Kidney (tissue), 14 donors: ENCODE data around the gene COMTD1. TPM values are rescaled to one million over a fixed set of nuclear protein-coding genes. Genes with fewer than 3 reads are reported as not detected.

Experiments used
- DNase-seq, 5 donors: peaks; one replicate each; pipeline ENCODE4 v3.0.0-alpha.2; 2013 to 2020
- FAIRE-seq: peaks from 2 replicates; lab custom pipeline; 2012; peaks lifted over from hg19 to GRCh38; lab: Jason Lieb, UNC
- H3K27ac ChIP-seq, 2 donors: one replicate each; pipeline ENCODE4 v1.7.0; 2013; ENCODE audit warnings: low read depth in 2 of 2, low read length in 2 of 2, inconsistent platforms in 1 of 2
- H3K27me3 ChIP-seq: one replicate; pipeline ENCODE4 v1.7.1; 2013; ENCODE audit warnings: low read length, inconsistent platforms; ENCODE audit not compliant: control insufficient read depth, insufficient read depth
- H3K36me3 ChIP-seq, 3 donors: one replicate each; pipeline versions ENCODE4 v1.7.0 to v1.7.1; 2013; ENCODE audit warnings: low read length in 3 of 3, control low read depth in 1 of 3, inconsistent platforms in 1 of 3; ENCODE audit not compliant: insufficient read depth in 3 of 3, control insufficient read depth in 2 of 3
- H3K4me1 ChIP-seq, 3 donors: one replicate each; pipeline versions ENCODE4 v1.7.0 to v1.7.1; 2013; ENCODE audit warnings: low read length in 3 of 3, inconsistent platforms in 1 of 3, low read depth in 1 of 3; ENCODE audit not compliant: control insufficient read depth in 2 of 3, insufficient read depth in 2 of 3
- H3K4me3 ChIP-seq, 3 donors: one replicate each; pipeline versions ENCODE4 v1.7.0 to v1.8.1; 2013; ENCODE audit warnings: low read length in 3 of 3, control low read depth in 1 of 3, inconsistent platforms in 1 of 3
- H3K9ac ChIP-seq, 3 donors: one replicate each; pipeline versions ENCODE4 v1.7.0 to v1.7.1; 2013; ENCODE audit warnings: low read length in 3 of 3, control low read depth in 1 of 3, inconsistent platforms in 1 of 3
- H3K9me3 ChIP-seq, 3 donors: one replicate each; pipeline versions ENCODE4 v1.7.0 to v1.7.1; 2013; ENCODE audit warnings: low read length in 3 of 3, control low read depth in 1 of 3, inconsistent platforms in 1 of 3; ENCODE audit not compliant: control insufficient read depth in 2 of 3, insufficient read depth in 1 of 3
- intact Hi-C: fragments of 100-400 bp; cut with DNase I; formaldehyde crosslinking; loops from one replicate; pipeline ENCODE4 v1.11.1; 2022
- polyA plus RNA-seq: library from polyadenylated mRNA; stranded (reverse); fragments of 350-450 nt; fragmentation: Illumina TruSeq; extraction: RNeasy Lipid Tissue Mini Kit (QIAGEN cat#74804); gene quantifications from one replicate; pipeline ENCODE4 v1.2.3, GENCODE V29; 2014; ENCODE audit warnings: low read depth, low replicate concordance; ENCODE audit not compliant: insufficient read depth
- total RNA-seq: library from RNA; stranded (reverse); fragmentation: NEBNext Ultra II Directional; extraction: Animal tissue kit (Norgen Biotek cat#: 25700); gene quantifications from one replicate; pipeline ENCODE4 v1.2.1, GENCODE V29; 2021
- TF ChIP-seq, protein P1 (sequence below): IDR thresholded peaks from 3 replicates; pipeline ENCODE4 v1.5.1; 2012; ENCODE audit warnings: mild to moderate bottlenecking, moderate library complexity, borderline replicate concordance; ENCODE audit not compliant: insufficient read depth; ENCODE audit errors: extremely low read depth
- donor health status: control.
- donor health status: control.
- donor health status: control.
- donor health status: control.
- donor health status: control.
- donor health status: DM: yes; HTN: yes; CAD: no.
- donor health status: Normal renal cell carcinoma (clear cell type).

COMTD1 gene
- total and polyA plus RNA-seq, 2 donors from 2014 or later: 26.6 to 65.3 TPM

DNA sequence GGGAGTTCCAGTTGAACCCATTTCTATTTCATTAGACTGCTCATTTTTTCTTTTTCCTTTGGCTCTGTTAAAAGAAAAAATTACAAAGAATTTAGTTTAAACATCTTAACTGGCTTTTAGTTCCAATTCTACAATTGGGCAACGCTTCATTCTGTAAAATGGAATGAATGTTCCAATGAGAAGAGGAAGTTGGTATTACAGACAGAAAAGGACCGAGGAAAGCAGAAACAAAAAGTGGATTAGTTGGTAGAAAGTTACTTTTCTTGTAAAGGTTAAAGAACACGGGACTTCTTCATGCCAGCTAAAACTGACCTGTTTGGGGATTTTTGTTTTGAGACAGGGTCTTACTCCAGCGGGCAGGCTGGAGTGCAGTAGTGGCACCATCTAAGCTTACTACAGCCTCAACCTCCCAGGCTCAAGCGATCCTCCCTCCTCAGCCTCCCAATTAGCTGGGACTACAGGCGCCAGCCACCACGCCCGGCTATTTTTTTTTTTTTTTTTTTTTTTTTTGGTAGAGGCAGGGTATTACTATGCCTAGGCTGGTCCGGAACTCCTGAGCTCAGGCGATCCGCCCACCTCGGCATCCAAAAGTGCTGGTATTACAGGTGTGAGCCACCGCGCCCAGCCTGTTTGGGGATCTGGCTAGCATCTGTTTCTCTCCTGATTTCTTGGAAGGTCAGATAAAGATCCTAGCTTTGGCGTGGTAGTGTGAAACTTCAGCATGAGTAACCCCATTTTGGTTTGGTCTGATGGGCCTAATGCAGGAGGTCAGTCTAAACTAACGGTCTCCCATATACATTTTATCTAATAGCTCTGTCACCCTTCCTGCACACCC is 26.5 kb downstream of the COMTD1 start:
- DNase-seq: peak in 2 of 5 donors; percentile 67 to 75
- H3K4me3 ChIP-seq: peak overlapping the region; percentile 73 to 99 (median 78)
- peaks cover 0 to 14% (median 11%) of the 10 kb centered on the region in 3 donors for H3K4me1 ChIP-seq
- no peaks in the 10 kb centered on the region for H3K27me3 ChIP-seq
- peak overlapping the region; percentile 45 to 99 (median 61) for H3K9ac ChIP-seq
- no peak for FAIRE-seq
- H3K9me3 ChIP-seq: no peaks in the 10 kb centered on the region
- intact Hi-C loops: no loop called here
- peak overlapping the region; percentile 99 to 100 for H3K27ac ChIP-seq
- TF ChIP-seq, protein P1, sequence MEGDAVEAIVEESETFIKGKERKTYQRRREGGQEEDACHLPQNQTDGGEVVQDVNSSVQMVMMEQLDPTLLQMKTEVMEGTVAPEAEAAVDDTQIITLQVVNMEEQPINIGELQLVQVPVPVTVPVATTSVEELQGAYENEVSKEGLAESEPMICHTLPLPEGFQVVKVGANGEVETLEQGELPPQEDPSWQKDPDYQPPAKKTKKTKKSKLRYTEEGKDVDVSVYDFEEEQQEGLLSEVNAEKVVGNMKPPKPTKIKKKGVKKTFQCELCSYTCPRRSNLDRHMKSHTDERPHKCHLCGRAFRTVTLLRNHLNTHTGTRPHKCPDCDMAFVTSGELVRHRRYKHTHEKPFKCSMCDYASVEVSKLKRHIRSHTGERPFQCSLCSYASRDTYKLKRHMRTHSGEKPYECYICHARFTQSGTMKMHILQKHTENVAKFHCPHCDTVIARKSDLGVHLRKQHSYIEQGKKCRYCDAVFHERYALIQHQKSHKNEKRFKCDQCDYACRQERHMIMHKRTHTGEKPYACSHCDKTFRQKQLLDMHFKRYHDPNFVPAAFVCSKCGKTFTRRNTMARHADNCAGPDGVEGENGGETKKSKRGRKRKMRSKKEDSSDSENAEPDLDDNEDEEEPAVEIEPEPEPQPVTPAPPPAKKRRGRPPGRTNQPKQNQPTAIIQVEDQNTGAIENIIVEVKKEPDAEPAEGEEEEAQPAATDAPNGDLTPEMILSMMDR: no peak
- peaks cover 0 to 15% (median 3%) of the 10 kb centered on the region in 3 donors for H3K36me3 ChIP-seq

DNA sequence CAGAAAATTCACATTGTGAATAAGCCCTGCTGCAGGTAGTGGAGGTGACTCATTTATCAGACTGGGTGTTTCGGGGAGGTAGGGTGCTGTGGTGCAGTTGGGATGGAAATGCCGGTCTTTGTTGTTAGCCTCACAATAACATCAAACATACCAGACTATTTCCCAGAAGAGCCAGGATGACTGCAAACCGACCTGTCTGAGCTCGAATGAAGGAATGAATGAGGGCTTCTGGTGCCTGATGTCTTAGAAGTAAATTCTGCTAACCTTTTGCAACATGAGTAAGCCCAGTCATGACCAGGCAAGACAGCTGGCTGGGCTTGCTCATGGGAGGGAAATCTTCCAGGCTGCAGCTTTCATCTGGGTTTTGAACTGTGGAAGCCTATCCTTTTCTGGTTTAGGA is 27.6 kb downstream of the COMTD1 start:
- DNase-seq: peak in 3 of 5 donors; percentile 37 to 71 (median 48)
- FAIRE-seq: no peak
- H3K9ac ChIP-seq: no peak overlapping the region
- no peak overlapping the region for H3K27ac ChIP-seq
- no peak overlapping the region for H3K4me3 ChIP-seq
- H3K9me3 ChIP-seq: no peaks in the 10 kb centered on the region
- no peaks in the 10 kb centered on the region for H3K27me3 ChIP-seq
- H3K4me1 ChIP-seq: peaks cover 0 to 14% (median 11%) of the 10 kb centered on the region in 3 donors
- TF ChIP-seq, protein P1: no peak
- intact Hi-C loops: no loop called here
- H3K36me3 ChIP-seq: peaks cover 0 to 8% (median 0%) of the 10 kb centered on the region in 3 donors

DNA sequence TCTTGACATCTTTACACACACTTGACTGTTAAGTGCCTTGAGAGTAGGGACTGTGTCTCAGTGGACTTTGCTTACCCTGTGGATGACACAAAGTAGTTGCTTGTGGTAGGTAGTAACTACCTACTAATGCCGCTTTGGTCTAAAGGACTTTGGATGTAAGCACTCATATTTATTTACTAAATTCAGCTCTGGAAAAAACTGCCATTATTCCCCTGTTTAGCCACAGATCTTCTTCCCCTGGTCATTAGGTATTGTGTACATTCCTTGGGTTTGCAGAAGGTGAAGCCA is 28.0 kb downstream of the COMTD1 start:
- Histone ChIP-seq H3K9me3 (no peaks in the 10 kb centered on the region), H3K4me1 (peaks cover 0 to 14% (median 11%) of the 10 kb centered on the region in 3 donors), H3K27ac (no peak overlapping the region), H3K4me3 (no peak overlapping the region), H3K36me3 (peaks cover 0 to 6% (median 0%) of the 10 kb centered on the region in 3 donors), H3K27me3 (no peaks in the 10 kb centered on the region), H3K9ac (no peak overlapping the region)
- FAIRE-seq: no peak
- intact Hi-C loops: no loop called here
- TF ChIP-seq, protein P1: no peak
- no peak for DNase-seq
